ENCODE measurements around the gene HORMAD1. TPM values are rescaled to one million over a fixed set of nuclear protein-coding genes. Genes with fewer than 3 reads are reported as not detected.

HORMAD1 gene
- total RNA-seq, 1 experiment from 2014 or later, result not detected

DNA sequence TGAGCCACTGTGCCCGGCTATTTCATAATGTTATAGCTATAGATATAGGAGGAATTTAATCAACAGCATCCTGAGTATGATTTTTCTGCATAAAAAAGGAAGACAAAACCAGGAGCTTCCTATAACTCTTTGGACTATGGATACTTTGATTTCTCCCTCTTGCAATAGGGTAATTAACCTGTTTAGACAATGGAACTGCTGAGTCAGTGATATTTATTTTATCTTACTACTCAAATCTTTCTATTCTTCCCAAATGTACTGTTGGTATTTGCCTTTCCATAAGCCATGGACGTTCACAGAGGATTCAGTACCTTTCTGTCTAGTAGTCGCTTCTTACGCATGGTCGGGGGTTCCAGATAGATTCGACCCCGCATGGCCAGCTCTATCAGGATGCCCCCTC, 57.4 kb downstream of the HORMAD1 start:
- no TSS peak for BruUV-seq (replicated peaks)

DNA sequence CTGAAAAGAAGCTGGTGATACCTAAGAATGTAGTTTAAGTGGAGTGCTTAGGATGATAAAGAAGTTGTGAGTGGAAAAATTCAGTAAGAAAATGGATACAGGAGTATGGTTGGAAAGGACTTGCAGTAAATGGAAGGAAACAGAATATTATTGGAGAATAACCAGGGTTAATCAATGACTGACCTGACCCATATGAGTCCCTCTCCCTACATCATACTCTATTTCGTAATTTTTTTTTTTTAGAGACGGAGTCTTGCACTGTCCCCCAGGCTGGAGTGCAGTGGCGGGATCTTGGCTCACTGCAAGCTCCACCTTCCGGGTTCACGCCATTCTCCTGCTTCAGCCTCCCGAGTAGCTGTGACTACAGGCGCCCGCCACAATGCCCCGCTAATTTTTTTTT, 57.9 kb downstream of the HORMAD1 start:
- Mint-ChIP-seq H3K4me3 (ENCODE audit: unreplicated experiment) (no peak overlapping the region), H3K36me3 (ENCODE audit: insufficient read depth, unreplicated experiment) (peaks cover 5% of the 10 kb centered on the region), H3K4me1 (ENCODE audit: low read depth, unreplicated experiment) (peaks cover 6% of the 10 kb centered on the region), H3K9me3 (ENCODE audit: unreplicated experiment) (peaks cover 10% of the 10 kb centered on the region), H3K27me3 (ENCODE audit: insufficient read depth, unreplicated experiment) (no peaks in the 10 kb centered on the region), H3K27ac (ENCODE audit: unreplicated experiment) (no peak overlapping the region)
- no TSS peak for BruUV-seq (replicated peaks)
- Histone ChIP-seq H3K27me3 (replicated peaks; ENCODE audit: control insufficient read depth, insufficient read depth, low read length) (no peaks in the 10 kb centered on the region), H3K4me3 (ENCODE audit: low read depth, low read length) (no peak overlapping the region), H3K4me1 (peaks cover 2% of the 10 kb centered on the region), H3K36me3 (ENCODE audit: control insufficient read depth, insufficient read depth, low read length) (no peaks in the 10 kb centered on the region), H3K9me3 (no peaks in the 10 kb centered on the region)
- ChIA-PET POLR2A (no interaction called here), CTCF (no interaction called here)
- DNase-seq, result no peak
- TF ChIP-seq, protein P1, sequence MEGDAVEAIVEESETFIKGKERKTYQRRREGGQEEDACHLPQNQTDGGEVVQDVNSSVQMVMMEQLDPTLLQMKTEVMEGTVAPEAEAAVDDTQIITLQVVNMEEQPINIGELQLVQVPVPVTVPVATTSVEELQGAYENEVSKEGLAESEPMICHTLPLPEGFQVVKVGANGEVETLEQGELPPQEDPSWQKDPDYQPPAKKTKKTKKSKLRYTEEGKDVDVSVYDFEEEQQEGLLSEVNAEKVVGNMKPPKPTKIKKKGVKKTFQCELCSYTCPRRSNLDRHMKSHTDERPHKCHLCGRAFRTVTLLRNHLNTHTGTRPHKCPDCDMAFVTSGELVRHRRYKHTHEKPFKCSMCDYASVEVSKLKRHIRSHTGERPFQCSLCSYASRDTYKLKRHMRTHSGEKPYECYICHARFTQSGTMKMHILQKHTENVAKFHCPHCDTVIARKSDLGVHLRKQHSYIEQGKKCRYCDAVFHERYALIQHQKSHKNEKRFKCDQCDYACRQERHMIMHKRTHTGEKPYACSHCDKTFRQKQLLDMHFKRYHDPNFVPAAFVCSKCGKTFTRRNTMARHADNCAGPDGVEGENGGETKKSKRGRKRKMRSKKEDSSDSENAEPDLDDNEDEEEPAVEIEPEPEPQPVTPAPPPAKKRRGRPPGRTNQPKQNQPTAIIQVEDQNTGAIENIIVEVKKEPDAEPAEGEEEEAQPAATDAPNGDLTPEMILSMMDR (IDR thresholded peaks at IDR 0.05; ENCODE audit: insufficient read depth in 1 of 2, low read depth in 1 of 2, low read length in 1 of 2, severe bottlenecking in 1 of 2, unreplicated experiment in 1 of 2), result no peak
- intact Hi-C loops (cut with micrococcal nuclease; ENCODE audit: unreplicated experiment), result no loop called here

More for the DNA sequence above, 57.4 kb downstream of the HORMAD1 start:
- ChIA-PET CTCF (no interaction called here), POLR2A (no interaction called here)
- H3K27ac Mint-ChIP-seq (ENCODE audit: unreplicated experiment), result no peak overlapping the region
- H3K4me1 Mint-ChIP-seq (ENCODE audit: low read depth, unreplicated experiment), result peaks cover 10% of the 10 kb centered on the region
- no peaks in the 10 kb centered on the region for H3K27me3 Mint-ChIP-seq (ENCODE audit: insufficient read depth, unreplicated experiment)
- Histone ChIP-seq H3K27me3 (replicated peaks; ENCODE audit: control insufficient read depth, insufficient read depth, low read length) (no peaks in the 10 kb centered on the region), H3K4me3 (ENCODE audit: low read depth, low read length) (no peak overlapping the region), H3K36me3 (ENCODE audit: control insufficient read depth, insufficient read depth, low read length) (no peaks in the 10 kb centered on the region), H3K9me3 (no peaks in the 10 kb centered on the region), H3K4me1 (peaks cover 7% of the 10 kb centered on the region)
- intact Hi-C loops (cut with micrococcal nuclease; ENCODE audit: unreplicated experiment), result no loop called here
- no peak for DNase-seq
- peaks cover 5% of the 10 kb centered on the region for H3K36me3 Mint-ChIP-seq (ENCODE audit: insufficient read depth, unreplicated experiment)
- H3K9me3 Mint-ChIP-seq (ENCODE audit: unreplicated experiment), result peaks cover 10% of the 10 kb centered on the region
- H3K4me3 Mint-ChIP-seq (ENCODE audit: unreplicated experiment), result no peak overlapping the region
- TF ChIP-seq, protein P1 (IDR thresholded peaks at IDR 0.05; ENCODE audit: insufficient read depth in 1 of 2, low read depth in 1 of 2, low read length in 1 of 2, severe bottlenecking in 1 of 2, unreplicated experiment in 1 of 2), result no peak

- H3K27me3 Mint-ChIP-seq (ENCODE audit: insufficient read depth, unreplicated experiment), result no peaks in the 10 kb centered on the region
- no peak for DNase-seq
- TF ChIP-seq, protein P1 (IDR thresholded peaks at IDR 0.05; ENCODE audit: insufficient read depth in 1 of 2, low read depth in 1 of 2, low read length in 1 of 2, severe bottlenecking in 1 of 2, unreplicated experiment in 1 of 2), result no peak
- intact Hi-C loops (cut with micrococcal nuclease; ENCODE audit: unreplicated experiment), result no loop called here
- H3K36me3 ChIP-seq (ENCODE audit: control insufficient read depth, insufficient read depth, low read length), result no peaks in the 10 kb centered on the region
- H3K4me3 ChIP-seq (ENCODE audit: low read depth, low read length), result no peak overlapping the region
- no peak overlapping the region for H3K4me3 Mint-ChIP-seq (ENCODE audit: unreplicated experiment)
- no peaks in the 10 kb centered on the region for H3K27me3 ChIP-seq (replicated peaks; ENCODE audit: control insufficient read depth, insufficient read depth, low read length)
- H3K9me3 Mint-ChIP-seq (ENCODE audit: unreplicated experiment), result peaks cover 10% of the 10 kb centered on the region
- no peaks in the 10 kb centered on the region for H3K4me1 Mint-ChIP-seq (ENCODE audit: low read depth, unreplicated experiment)
- H3K36me3 Mint-ChIP-seq (ENCODE audit: insufficient read depth, unreplicated experiment), result peaks cover 5% of the 10 kb centered on the region
- BruUV-seq (replicated peaks), result no TSS peak
- no peaks in the 10 kb centered on the region for H3K4me1 ChIP-seq
- ChIA-PET CTCF (no interaction called here), POLR2A (no interaction called here)
- no peak overlapping the region for H3K27ac Mint-ChIP-seq (ENCODE audit: unreplicated experiment)
- no peaks in the 10 kb centered on the region for H3K9me3 ChIP-seq
Measured at GRCh38 chr1:150661156-150661555, 59.5 kb downstream of the HORMAD1 start.
